GM19463 (cell line): ENCODE data around the gene DPP6.

Source experiments
- ATAC-seq: cut with Tn5 transposase; IDR thresholded peaks from one replicate; pipeline ENCODE4 v1.9.1; 2021; ENCODE audit warnings: mild to moderate bottlenecking, moderate library complexity; ENCODE audit not compliant: unreplicated experiment

Gene DPP6

GRCh38 chr7:154394804-154395203 lies 342.6 kb downstream of the DPP6 start:
- no peak for ATAC-seq

GRCh38 chr7:154406312-154406711 lies 354.1 kb downstream of the DPP6 start:
- ATAC-seq = no peak

- ATAC-seq = no peak
Measured at GRCh38 chr7:154409703-154410311, 357.6 kb downstream of the DPP6 start.

DNA sequence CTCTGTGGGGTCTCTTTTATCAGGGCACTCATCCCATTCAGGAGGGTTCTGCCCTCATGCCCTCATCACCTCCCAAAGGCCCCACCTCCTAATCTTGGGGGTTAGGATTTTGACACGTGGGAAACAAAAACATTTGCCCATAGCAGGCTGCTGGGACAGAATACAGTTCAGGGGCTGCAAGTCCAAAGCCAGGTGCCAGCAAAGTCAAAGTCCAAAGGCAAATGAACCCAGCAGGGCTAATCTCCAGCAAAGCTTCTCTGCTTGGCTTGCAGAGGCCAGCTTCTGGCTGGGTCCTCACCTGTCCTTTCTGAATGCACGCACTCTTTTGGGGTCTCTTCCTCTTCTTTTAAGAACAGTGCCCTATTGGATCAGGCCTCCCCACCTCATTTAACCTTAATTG lies 359.9 kb downstream of the DPP6 start:
- ATAC-seq = no peak

- no peak for ATAC-seq
Measured at GRCh38 chr7:154415709-154416399, 363.7 kb downstream of the DPP6 start.

DNA sequence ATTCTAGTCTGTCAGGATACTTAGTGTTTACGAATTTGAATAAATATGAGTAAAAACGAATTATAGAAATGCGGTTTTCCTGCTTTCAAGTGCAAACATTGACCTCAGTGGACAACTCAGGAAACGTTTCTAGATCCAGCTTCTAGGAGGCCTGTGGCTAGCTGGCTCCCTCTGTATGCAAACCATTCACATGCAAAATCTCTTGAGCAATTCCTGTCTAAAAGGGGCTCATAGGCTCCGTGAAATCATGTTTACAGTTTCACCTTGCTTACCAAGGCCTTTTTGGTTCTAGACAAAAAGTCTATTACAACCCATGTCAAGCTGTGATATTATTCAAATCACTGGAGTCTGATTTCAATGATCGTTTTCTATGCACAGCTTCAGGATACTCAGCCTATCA lies 364.5 kb downstream of the DPP6 start:
- ATAC-seq = no peak

DNA sequence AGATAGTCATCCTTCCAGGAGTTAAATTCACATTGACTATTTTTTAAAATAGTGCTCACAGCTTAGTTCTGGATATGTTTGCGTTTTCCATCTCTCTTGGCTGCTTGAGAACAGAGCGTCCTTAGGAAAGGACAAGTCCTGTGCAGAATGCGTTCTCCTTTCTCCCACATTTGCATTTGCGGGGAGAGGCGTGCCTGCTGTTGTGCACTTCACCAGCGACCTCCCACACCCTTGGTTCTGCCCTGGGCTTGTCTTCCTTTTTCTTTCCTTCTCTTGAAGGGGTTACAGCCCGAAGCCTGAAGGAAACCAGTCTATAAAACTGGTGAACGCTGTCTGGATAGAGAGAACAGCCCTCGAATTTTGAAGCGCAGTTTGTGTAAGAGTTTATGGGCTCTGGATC lies 367.1 kb downstream of the DPP6 start:
- no peak for ATAC-seq

GRCh38 chr7:154423231-154423630 lies 371.0 kb downstream of the DPP6 start:
- no peak for ATAC-seq

DNA sequence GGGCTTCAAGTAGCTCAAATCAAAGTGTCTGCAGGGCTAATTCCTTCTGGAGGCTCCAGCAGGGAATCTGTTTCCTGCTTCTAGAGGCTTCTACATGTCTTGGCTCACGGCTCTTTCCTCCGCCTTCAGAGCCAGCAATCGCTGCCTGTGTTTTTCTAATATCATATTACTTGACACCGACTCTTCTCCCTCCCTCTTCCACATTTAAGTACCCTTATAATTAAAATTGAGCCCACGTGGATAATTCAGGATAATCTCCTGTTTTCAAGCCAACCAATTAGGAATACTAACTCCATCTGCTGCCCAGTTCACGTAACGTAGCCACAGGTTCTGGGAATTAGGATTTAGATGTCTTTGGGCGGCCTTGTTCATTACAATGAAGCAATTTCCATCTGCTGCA lies 372.2 kb downstream of the DPP6 start:
- no peak for ATAC-seq

DNA sequence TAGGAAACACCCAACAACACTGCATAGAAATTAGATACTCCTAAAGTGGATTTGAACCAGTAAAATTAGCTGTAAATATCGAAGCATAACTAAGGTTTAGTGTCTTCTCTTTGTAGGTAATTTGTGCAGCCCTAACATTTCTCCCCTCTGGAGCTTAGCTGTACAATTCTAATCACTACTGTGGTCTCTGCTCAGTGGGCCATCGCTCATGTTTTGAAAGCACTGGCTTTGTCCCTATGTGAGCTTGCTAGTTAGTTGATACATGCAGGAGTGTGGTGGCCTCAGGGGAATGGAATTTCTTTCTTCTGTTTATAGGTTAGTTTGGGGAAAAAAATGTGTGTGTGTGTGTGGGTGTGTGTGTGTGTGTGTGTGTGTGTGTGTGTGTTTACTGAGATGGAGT lies 373.1 kb downstream of the DPP6 start:
- ATAC-seq = no peak

- ATAC-seq = no peak
Measured at GRCh38 chr7:154426778-154427177, 374.6 kb downstream of the DPP6 start.

DNA sequence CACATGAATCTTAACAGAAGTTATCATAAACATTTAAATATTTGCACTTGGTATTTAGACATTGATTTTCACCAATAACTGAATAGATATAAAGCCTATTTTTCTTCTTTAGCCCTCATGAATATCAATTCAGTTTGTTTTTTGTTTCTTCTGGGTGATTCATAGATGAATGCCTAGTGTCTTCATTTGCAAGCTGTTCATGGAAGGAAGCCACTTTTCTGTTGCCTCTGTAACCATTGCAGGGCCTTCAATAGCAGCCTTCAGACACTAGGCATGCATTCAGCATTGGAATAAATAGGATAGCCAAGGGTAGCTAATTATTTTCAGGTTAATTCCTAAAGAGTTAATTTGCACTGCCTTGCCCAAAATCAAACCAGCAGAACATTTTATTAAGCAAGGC lies 375.3 kb downstream of the DPP6 start:
- no peak for ATAC-seq

GRCh38 chr7:154429666-154430404 lies 377.6 kb downstream of the DPP6 start:
- ATAC-seq = no peak

DNA sequence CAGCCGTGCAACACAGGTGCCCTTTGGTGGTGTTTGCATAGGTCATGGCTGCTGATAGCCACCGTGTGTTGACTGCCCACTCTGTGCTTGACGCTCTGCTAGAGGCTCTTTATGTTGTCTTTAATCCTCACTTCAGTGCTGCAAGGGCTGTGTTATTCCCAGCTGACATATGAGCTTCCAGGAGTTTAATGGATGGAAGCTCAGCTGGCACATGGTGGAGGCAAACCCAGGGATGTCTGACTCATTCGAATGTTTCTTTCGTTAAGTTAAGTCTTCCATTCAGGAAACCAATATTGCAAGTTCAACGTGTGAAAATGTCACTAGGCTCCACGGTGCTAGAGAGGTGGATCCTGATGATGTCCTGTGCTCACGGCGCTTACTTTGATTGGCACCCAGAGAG lies 378.4 kb downstream of the DPP6 start:
- no peak for ATAC-seq

GRCh38 chr7:154431045-154431444 lies 378.8 kb downstream of the DPP6 start:
- ATAC-seq = no peak

DNA sequence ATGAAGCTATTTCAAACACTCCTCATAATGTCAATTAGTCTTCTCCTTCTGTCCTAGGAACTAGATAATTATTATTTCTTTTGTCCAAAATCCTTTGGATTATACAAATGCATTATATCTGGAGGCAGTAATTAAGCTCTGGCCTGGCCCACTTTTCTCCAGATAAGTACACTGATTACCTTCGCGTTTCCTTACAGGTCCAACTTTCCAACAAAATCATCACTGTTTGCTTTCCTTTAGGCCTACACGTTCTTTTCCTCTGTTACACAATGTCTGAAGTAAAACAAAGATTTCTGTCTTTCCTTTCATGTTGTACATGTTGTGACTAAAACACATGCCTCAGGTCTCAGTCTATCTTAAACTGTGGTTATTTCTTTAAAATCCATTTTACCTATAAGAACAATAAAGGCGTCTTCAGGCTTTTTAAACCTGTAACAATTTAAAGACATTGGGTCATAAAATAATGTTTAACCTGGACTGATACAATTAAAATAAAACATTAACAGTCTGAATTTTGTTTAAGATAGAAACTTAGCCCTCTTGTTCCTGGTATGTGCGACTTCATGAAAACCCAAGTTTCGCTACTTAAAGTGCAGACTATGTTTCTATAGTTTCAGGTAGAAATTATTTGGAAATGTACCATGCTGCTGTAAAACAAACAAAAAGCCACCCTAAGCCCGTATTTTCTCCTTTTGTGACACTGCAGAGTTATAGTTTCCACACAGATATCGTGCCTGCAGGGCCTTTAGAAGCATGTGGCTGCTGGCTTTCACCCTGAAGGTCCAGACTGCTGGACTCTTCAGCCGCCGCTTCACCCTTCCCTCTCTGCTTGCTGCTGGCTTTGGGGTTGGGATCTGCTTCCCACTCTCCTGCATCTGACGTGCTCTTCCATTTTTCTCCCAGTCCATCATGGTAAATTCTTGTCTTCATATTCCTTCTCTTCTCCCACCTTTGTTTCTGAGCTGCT lies 381.7 kb downstream of the DPP6 start:
- no peak for ATAC-seq

DNA sequence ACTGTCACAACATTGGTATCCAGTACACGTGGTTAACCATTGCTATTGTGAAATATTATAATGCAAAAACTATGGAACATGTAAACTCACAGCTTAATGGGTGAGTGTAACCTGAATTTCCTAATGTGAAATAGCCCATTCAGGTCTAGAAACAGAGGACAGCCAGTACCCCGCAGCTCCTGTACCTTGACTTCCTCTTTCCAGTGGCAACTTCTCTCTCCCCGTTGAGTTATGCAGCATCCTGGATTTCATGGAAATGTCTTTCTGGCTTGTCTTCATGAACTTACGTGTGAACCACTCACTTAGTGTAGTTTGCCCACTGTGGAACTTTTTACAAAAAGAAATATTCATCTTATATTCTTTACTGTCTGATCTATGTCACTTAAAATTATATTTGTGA lies 384.4 kb downstream of the DPP6 start:
- no peak for ATAC-seq

DNA sequence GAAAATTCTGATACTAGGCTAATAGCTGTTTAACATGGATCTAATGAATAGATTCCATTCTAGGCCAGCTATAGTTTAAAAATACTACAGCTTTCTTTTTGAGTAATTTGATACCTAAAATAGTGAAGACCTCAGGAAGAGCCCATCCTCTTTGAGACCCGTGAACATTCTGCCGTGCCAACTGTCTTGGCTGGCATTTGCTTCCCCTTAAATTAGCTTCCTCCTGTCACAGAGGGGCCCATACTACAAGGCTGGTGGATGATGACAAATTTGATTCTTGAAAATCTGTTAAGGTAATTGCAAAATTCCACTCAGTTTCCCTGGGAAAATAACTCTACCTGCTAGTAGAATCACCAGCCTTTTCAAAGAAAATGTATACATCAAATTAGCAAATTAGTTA lies 385.0 kb downstream of the DPP6 start:
- ATAC-seq = no peak

GRCh38 chr7:154438571-154439367 lies 386.6 kb downstream of the DPP6 start:
- no peak for ATAC-seq

- ATAC-seq = no peak
Measured at GRCh38 chr7:154440058-154440457, 387.9 kb downstream of the DPP6 start.
